K562 (cell line): Measurements from ENCODE around the gene C19orf12. TPM values are rescaled to one million over a fixed set of nuclear protein-coding genes. Genes with fewer than 3 reads are reported as not detected.

Experiments
- ARID1B ChIP-seq: fragments of 450-650 bp; IDR thresholded peaks from 2 replicates; pipeline ENCODE4 v1.6.1; 2016; ENCODE audit warnings: antibody characterized with exemption, mild to moderate bottlenecking, inconsistent platforms
- BRF1 ChIP-seq: IDR thresholded peaks from 3 replicates; pipeline ENCODE4 v1.6.1; 2011; ENCODE audit warnings: borderline replicate concordance, mild to moderate bottlenecking; ENCODE audit not compliant: insufficient read length; ENCODE audit errors: extremely low read depth
- CGGBP1 ChIP-seq: fragments of 250-450 bp; sonication (Bioruptor Pico); IDR thresholded peaks from 2 replicates; pipeline ENCODE4 v1.9.0; 2021; ENCODE audit warnings: mild to moderate bottlenecking
- CREM ChIP-seq: IDR thresholded peaks from 2 replicates; pipeline ENCODE4 v1.6.1; 2014; ENCODE audit warnings: antibody characterized with exemption, low read depth
- E2F8 ChIP-seq: fragments of 450-650 bp; IDR thresholded peaks from 2 replicates; pipeline ENCODE4 v1.7.1; 2018; ENCODE audit warnings: mild to moderate bottlenecking, low read depth; ENCODE audit not compliant: partially characterized antibody
- GABPB1 ChIP-seq: sonication (generic); formaldehyde crosslinking; IDR thresholded peaks from 2 replicates; pipeline ENCODE4 v1.8.0; 2022; ENCODE audit warnings: mild to moderate bottlenecking, missing genetic modification reagents
- KDM2B ChIP-seq: fragments of 250-450 bp; sonication (Bioruptor Pico); IDR thresholded peaks from 2 replicates; pipeline ENCODE4 v1.8.0; 2021; ENCODE audit warnings: mild to moderate bottlenecking, moderate library complexity
- MYC ChIP-seq, 2 experiments: fragments of 250-450 bp in 1 of 2; sonication (Bioruptor Pico) in 1 of 2; IDR thresholded peaks; 2 replicates each; pipeline versions ENCODE4 v1.5.1 to v1.6.1; 2012 to 2021; ENCODE audit warnings: low read depth in 2 of 2, borderline replicate concordance in 1 of 2, improper control_type of control experiment in 1 of 2, low read length in 1 of 2, mild to moderate bottlenecking in 1 of 2, moderate library complexity in 1 of 2
- NCOA2 ChIP-seq, 2 experiments: fragments of 450-650 bp; IDR thresholded peaks; 2 replicates each; pipeline ENCODE4 v1.6.1; 2018; ENCODE audit warnings: mild to moderate bottlenecking in 2 of 2, moderate library complexity in 1 of 2; ENCODE audit not compliant: partially characterized antibody in 2 of 2
- NCOR1 ChIP-seq: fragments of 450-650 bp; IDR thresholded peaks from 2 replicates; pipeline ENCODE4 v1.6.1; 2016; ENCODE audit warnings: mild to moderate bottlenecking, moderate library complexity
- PHF20 ChIP-seq: fragments of 450-650 bp; IDR thresholded peaks from 2 replicates; pipeline ENCODE4 v1.6.1; 2018; ENCODE audit not compliant: partially characterized antibody
- RBM14 ChIP-seq: fragments of 200-400 bp; formaldehyde crosslinking; IDR thresholded peaks from 2 replicates; pipeline ENCODE4 v1.6.1; 2018; ENCODE audit warnings: low read depth, mild to moderate bottlenecking, low read length, moderate library complexity, borderline replicate concordance; ENCODE audit not compliant: insufficient read depth
- STAT6 ChIP-seq: sonication (generic); formaldehyde crosslinking; IDR thresholded peaks from 2 replicates; pipeline ENCODE4 v1.8.1; 2023; ENCODE audit warnings: mild to moderate bottlenecking, missing genetic modification reagents
- ZEB2 ChIP-seq: fragments of 450-650 bp; IDR thresholded peaks from 2 replicates; pipeline ENCODE4 v1.6.1; 2016
- ZNF197 ChIP-seq: fragments of 200-800 bp; sonication (Bioruptor generic); IDR thresholded peaks from 2 replicates; pipeline ENCODE4 v1.6.1; 2016; ENCODE audit warnings: low read depth, missing genetic modification characterization, missing compliant biosample characterization
- ZNF217 ChIP-seq: sonication (generic); formaldehyde crosslinking; IDR thresholded peaks from 2 replicates; pipeline ENCODE4 v1.8.0; 2022; ENCODE audit warnings: mild to moderate bottlenecking, missing genetic modification reagents
- ZNF592 ChIP-seq: fragments of 450-650 bp; IDR thresholded peaks from 2 replicates; pipeline ENCODE4 v1.6.1; 2017; ENCODE audit warnings: antibody characterized with exemption, mild to moderate bottlenecking
- ZNF696 ChIP-seq: fragments of 250-450 bp; sonication (Bioruptor Pico); conservative IDR thresholded peaks from 2 replicates; pipeline ENCODE4 v1.4.0; 2020; ENCODE audit warnings: mild to moderate bottlenecking, moderate library complexity
- polyA plus RNA-seq, 8 experiments: library from polyadenylated mRNA; depleted of rRNA in 4 of 8; stranded (reverse) in 5 of 8; unstranded in 3 of 8; fragments of >200 nt; fragmentation: Nextera tagmentation in 2 of 8; fragmentation: Illumina TruSeq in 1 of 8; extraction: Ambion mirVana in 2 of 8; extraction: Trizol in 1 of 8; gene quantifications; 2 replicates each; pipeline versions ENCODE4 v1.2.1 to v1.2.3, GENCODE V29; 2011 to 2014; ENCODE audit warnings: inconsistent platforms in 1 of 8, missing spikeins in 1 of 8
- total RNA-seq, 7 experiments: library from RNA; depleted of rRNA in 6 of 7; stranded (reverse); fragments of >200 nt in 6 of 7; fragmentation: Illumina TruSeq in 2 of 7; extraction: Trizol in 2 of 7; gene quantifications; 2 replicates each; pipeline versions ENCODE4 v1.2.1 to v1.2.3, GENCODE V29; 2011 to 2021; ENCODE audit warnings: low replicate concordance in 1 of 7

Gene C19orf12
- total and polyA plus RNA-seq, 9 of the 15 experiments (the other 6 are each of a cell fraction or from before 2014, with no cell fraction given): 1.9 to 14.5 (median 10.2) TPM

GRCh38 chr19:29687244-29687896 is 27.7 kb downstream of the C19orf12 start (continued):
- no peak for TF ChIP-seq E2F8
- TF ChIP-seq BRF1: no peak
- TF ChIP-seq STAT6 (CRISPR knock-in tag): no peak
- no peak for TF ChIP-seq RBM14
- no peak for TF ChIP-seq CGGBP1 (CRISPR knock-in tag)
- TF ChIP-seq NCOA2 (IDR thresholded peaks at IDR 0.05; ENCODE audit: partially characterized antibody in 2 of 2): no peak
- no peak for TF ChIP-seq NCOR1
- no peak for TF ChIP-seq PHF20
- TF ChIP-seq ZNF217 (CRISPR knock-in tag): no peak
- peak; percentile 57; the same call in 1 of the 2 replicates for TF ChIP-seq ZNF592
- no peak for TF ChIP-seq KDM2B
- no peak for TF ChIP-seq ZNF197 (CRISPR knock-in tag)
- TF ChIP-seq GABPB1 (CRISPR knock-in tag): no peak
- TF ChIP-seq ZEB2: no peak; the same call in 1 of the 2 replicates
- TF ChIP-seq CREM: peak; percentile 77
- TF ChIP-seq ARID1B: peak; percentile 65; the same call in 1 of the 2 replicates
- no peak for TF ChIP-seq ZNF696 (CRISPR knock-in tag)
- TF ChIP-seq MYC (IDR thresholded peaks at IDR 0.05; ENCODE audit: low read depth, low read length): peak; percentile 50
- TF ChIP-seq MYC (CRISPR knock-in tag; IDR thresholded peaks at IDR 0.05; ENCODE audit: borderline replicate concordance, low read depth): no peak
